Peyer's patch (tissue), 4 donors: ENCODE results near the gene CTAGE15. TPM values are rescaled to one million over a fixed set of nuclear protein-coding genes. Genes with fewer than 3 reads are reported as not detected.
"Not testable (repeated sequence)": the region's sequence is repeated elsewhere in the genome, so short reads cannot be mapped to it uniquely, and the experiment has no call there.

Experiments used
- DNase-seq, 3 donors: peaks; one replicate each; pipeline ENCODE4 v3.0.0-alpha.2; 2017 to 2019
- H3K27ac ChIP-seq, 4 donors: fragments of 200-600 bp; sonication (generic); one replicate each; pipeline ENCODE4 v1.5.1; 2016 to 2019
- H3K27me3 ChIP-seq, 2 donors: fragments of 200-600 bp; sonication (generic); one replicate each; pipeline ENCODE4 v1.5.1; 2019
- H3K36me3 ChIP-seq, 3 donors: fragments of 200-600 bp; sonication (generic); one replicate each; pipeline ENCODE4 v1.5.1; 2016 to 2019
- H3K4me1 ChIP-seq, 4 donors: fragments of 200-600 bp; sonication (generic); one replicate each; pipeline ENCODE4 v1.5.1; 2016 to 2019
- H3K4me3 ChIP-seq, 4 donors: fragments of 200-600 bp; sonication (generic); 1 replicate in 3 of 4; 2 replicates in 1 of 4; pipeline ENCODE4 v1.5.1; 2016 to 2019; ENCODE audit warnings: mild to moderate bottlenecking in 1 of 4
- H3K9me3 ChIP-seq, 4 donors: fragments of 200-600 bp; sonication (generic); one replicate each; pipeline ENCODE4 v1.5.1; 2016 to 2019; ENCODE audit warnings: mild to moderate bottlenecking in 1 of 4
- total RNA-seq, 4 donors: library from RNA; depleted of rRNA; stranded (reverse); fragments of >200 nt; gene quantifications; one replicate each; pipeline ENCODE4 v1.1.0, GENCODE V29; 2016

CTAGE15 gene
- total RNA-seq = 10 to 100 TPM in 1 of 4 donors, 1 to 10 TPM in 1, under 1 TPM in 1, not detected in 1; 0.70 to 11.6 (median 3.4) TPM

DNA sequence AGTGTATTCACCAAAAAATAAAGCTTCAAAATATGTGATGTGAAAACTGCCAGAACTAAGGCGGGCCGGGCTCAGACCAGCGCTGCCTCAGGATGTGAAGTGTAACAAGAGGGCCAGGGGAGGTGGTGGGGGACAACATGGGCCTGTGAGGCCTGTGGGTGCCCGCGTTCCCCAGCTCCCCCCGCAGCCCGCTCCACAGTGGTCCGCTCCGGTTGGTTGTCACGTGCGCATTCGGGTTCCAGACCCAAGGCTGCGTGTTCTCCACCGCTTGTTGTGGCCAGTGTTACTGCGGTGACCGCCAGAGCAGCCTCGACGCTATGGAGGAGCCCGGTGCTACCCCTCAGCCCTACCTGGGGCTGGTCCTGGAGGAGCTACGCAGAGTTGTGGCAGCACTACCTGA is at the start of gene CTAGE15:
CTAGE15 (plus strand) TSS at position 301 of the 400 bp plus-strand sequence; CDS start at position 318, 17 bp downstream.
- not testable (repeated sequence) for H3K36me3 ChIP-seq, H3K9me3 ChIP-seq, H3K4me3 ChIP-seq, DNase-seq, H3K27ac ChIP-seq, H3K27me3 ChIP-seq, H3K4me1 ChIP-seq

DNA sequence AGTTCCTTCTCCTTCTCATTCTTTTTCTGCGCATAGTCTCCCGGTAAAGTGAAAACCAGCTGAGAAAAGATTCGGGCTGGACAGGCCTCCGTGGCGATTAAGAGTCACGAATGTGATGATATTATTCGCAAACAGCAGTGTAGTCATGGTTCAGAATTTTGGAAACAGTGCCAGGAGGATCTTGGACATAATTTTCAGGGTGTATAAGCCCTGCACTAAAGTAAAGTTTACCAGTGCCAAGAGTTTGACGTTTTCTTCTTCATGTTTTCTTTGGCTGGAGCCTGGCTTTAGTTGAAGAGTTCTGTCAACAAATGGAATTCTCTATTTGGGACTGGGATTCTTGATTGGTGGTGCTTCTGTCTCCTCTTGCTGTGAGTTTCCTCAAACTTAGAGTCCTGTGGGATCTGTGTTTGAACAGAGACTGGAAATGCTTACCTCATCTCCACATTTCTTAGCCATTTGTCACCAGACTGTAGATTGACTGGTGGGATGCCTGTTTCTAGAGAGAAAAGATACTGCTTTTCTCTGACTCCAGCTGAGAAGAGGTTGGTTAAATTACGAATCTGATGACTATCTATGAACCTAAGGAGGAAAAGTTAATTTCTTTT is 49.2 kb upstream of the CTAGE15 start:
- not testable (repeated sequence) for H3K9me3 ChIP-seq, H3K4me3 ChIP-seq, DNase-seq, H3K27ac ChIP-seq, H3K27me3 ChIP-seq, H3K36me3 ChIP-seq, H3K4me1 ChIP-seq

DNA sequence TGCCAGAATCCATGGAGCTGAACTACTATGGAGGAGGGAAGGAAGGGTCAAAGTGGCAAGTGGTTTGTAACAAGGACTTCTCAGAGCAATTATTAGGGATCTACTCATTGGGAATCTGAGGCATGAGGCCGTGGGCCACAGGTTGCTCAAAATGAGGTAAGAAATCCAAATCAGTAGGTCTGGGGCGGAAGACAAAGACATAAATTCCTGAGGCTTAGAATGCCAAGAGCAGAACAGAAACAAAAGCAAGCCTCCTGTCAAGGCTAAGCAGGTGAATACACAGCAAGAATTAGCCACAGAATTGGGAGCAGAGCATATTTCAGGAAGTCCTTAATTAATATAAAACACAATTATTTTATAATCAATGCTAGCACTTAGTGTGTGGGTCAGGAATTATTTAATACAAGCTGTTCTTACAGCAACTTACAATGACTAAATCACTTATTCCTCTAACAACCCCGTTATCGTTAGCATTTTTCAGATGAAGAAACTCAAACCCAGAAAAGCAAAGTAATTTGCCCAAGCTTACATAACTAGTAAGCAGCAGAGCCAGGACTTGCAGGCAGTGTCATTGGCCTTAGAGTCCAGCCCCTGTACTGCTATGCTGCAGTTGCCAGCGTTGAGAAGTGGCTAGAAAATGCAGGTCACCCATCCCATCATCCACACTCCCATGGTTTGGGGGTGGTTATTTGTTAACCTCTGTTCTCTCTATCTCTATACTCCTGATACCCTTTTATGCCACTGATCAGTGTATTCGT is 40.3 kb upstream of the CTAGE15 start:
- DNase-seq, H3K27me3 ChIP-seq, H3K27ac ChIP-seq, H3K9me3 ChIP-seq, H3K4me1 ChIP-seq, H3K36me3 ChIP-seq, H3K4me3 ChIP-seq: not testable (repeated sequence)

GRCh38 chr7:143531932-143532331 is 39.7 kb upstream of the CTAGE15 start:
- H3K36me3 ChIP-seq, H3K4me1 ChIP-seq, DNase-seq, H3K9me3 ChIP-seq, H3K4me3 ChIP-seq, H3K27ac ChIP-seq, H3K27me3 ChIP-seq: not testable (repeated sequence)

- not testable (repeated sequence) for DNase-seq, H3K27ac ChIP-seq, H3K4me1 ChIP-seq, H3K9me3 ChIP-seq, H3K4me3 ChIP-seq, H3K36me3 ChIP-seq, H3K27me3 ChIP-seq
Measured at GRCh38 chr7:143533213-143533839, 38.3 kb upstream of the CTAGE15 start.

GRCh38 chr7:143536443-143536842 is 35.2 kb upstream of the CTAGE15 start:
- DNase-seq, H3K4me3 ChIP-seq, H3K27me3 ChIP-seq, H3K4me1 ChIP-seq, H3K9me3 ChIP-seq, H3K27ac ChIP-seq, H3K36me3 ChIP-seq: not testable (repeated sequence)

DNA sequence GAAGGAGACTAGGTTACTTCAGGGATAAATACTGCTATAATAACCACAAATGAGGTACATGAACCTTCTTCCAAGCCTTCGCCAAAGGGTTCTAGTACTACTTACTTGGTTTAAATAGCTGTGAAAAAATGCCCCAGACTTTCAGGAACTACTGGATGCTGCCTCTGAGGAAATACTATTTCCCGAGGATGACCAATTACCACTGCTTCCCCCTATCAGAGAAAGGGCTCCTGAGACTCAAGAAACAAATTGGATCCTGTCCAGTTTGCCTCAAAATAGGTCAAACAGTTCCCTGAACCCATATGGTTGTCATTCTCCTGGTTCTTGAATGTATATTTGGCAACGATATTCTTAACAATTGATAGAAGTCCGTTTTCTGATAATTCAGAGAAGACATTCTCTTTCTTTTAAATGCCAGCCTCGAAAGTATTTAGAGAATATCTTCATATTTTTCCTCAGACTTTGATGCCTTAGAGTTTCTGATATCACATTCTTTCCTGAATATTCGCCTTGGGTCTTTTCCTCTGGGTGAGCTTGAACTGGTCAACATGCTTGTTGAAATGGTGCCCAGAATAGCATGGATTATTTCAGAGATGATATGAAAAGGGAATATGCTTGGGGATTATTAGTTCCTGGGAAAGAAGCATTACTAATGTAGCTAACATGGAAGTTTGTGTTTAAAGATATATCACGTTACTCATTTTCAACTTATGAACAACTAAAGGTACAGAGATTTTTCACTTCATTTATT is 28.1 kb upstream of the CTAGE15 start:
- DNase-seq, H3K4me1 ChIP-seq, H3K36me3 ChIP-seq, H3K27ac ChIP-seq, H3K9me3 ChIP-seq, H3K4me3 ChIP-seq, H3K27me3 ChIP-seq: not testable (repeated sequence)

GRCh38 chr7:143555968-143556367 is 15.6 kb upstream of the CTAGE15 start:
- not testable (repeated sequence) for H3K4me1 ChIP-seq, H3K27ac ChIP-seq, H3K36me3 ChIP-seq, DNase-seq, H3K27me3 ChIP-seq, H3K9me3 ChIP-seq, H3K4me3 ChIP-seq

DNA sequence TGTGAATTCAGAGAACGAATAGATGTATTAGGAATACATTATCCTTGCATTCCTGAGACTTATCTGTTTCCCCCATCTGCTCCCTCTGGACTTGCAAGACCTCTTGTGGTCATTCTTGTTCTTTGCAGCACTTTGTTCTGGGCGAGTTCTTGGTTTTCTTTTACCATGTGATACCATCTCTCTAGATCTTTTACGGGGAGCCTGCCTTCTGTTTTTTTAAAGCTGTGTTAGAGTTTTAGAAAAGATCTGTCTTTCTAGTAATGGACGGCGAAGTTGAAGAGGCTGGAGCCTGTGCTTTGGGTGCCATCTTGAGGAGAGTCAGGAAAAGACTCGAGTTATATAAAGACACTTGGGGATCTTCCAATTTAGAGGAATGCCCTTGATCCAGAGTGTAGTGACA is 8.3 kb upstream of the CTAGE15 start:
- not testable (repeated sequence) for H3K4me3 ChIP-seq, DNase-seq, H3K27me3 ChIP-seq, H3K4me1 ChIP-seq, H3K36me3 ChIP-seq, H3K27ac ChIP-seq, H3K9me3 ChIP-seq

- not testable (repeated sequence) for H3K27me3 ChIP-seq, H3K4me3 ChIP-seq, H3K36me3 ChIP-seq, DNase-seq, H3K9me3 ChIP-seq, H3K4me1 ChIP-seq, H3K27ac ChIP-seq
Measured at GRCh38 chr7:143566001-143566400, 5.6 kb upstream of the CTAGE15 start.

DNA sequence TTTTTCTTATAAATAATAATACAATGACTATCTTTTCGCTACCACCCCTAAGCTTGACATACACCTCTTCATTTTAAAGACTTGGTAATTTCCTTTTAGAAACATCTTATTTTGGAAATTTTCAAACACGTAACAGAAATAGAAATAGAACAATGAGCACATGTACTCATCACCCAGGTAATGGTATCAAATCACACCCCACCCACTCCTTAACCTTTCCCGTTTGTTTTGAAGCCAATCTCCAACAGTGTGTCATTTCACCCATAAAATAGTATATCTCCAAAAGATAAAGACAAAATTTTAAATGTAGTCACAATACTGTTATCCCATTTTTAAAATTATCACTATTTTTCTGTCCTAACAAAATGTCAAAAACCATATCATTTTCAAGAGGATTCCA is 16.6 kb downstream of the CTAGE15 start:
- H3K4me3 ChIP-seq, DNase-seq, H3K36me3 ChIP-seq, H3K27me3 ChIP-seq, H3K9me3 ChIP-seq, H3K4me1 ChIP-seq, H3K27ac ChIP-seq: not testable (repeated sequence)

GRCh38 chr7:143589897-143590296 is 18.3 kb downstream of the CTAGE15 start:
- not testable (repeated sequence) for H3K27ac ChIP-seq, H3K4me3 ChIP-seq, H3K9me3 ChIP-seq, H3K4me1 ChIP-seq, H3K36me3 ChIP-seq, H3K27me3 ChIP-seq, DNase-seq

- H3K27ac ChIP-seq, H3K4me1 ChIP-seq, H3K36me3 ChIP-seq, H3K27me3 ChIP-seq, H3K9me3 ChIP-seq, H3K4me3 ChIP-seq: not testable (repeated sequence)
- peak in 1 of 3 donors; percentile 22 for DNase-seq
Measured at GRCh38 chr7:143598086-143598485, 26.5 kb downstream of the CTAGE15 start.

GRCh38 chr7:143603549-143603948 is 31.9 kb downstream of the CTAGE15 start:
- H3K36me3 ChIP-seq, H3K27me3 ChIP-seq, DNase-seq, H3K4me1 ChIP-seq, H3K9me3 ChIP-seq, H3K27ac ChIP-seq, H3K4me3 ChIP-seq: not testable (repeated sequence)

- H3K36me3 ChIP-seq, H3K4me1 ChIP-seq, H3K9me3 ChIP-seq, H3K27me3 ChIP-seq, H3K27ac ChIP-seq, DNase-seq, H3K4me3 ChIP-seq: not testable (repeated sequence)
Measured at GRCh38 chr7:143606088-143606487, 34.5 kb downstream of the CTAGE15 start.
